HG02763 (cell line): ENCODE measurements around the gene INHA.

Experiments used
- ATAC-seq: cut with Tn5 transposase; IDR thresholded peaks from one replicate; pipeline ENCODE4 v1.9.1; 2021; ENCODE audit warnings: mild to moderate bottlenecking, moderate library complexity; ENCODE audit not compliant: unreplicated experiment

The INHA gene

GRCh38 chr2:219572237-219573001 lies at the start of gene INHA:
Gene INHA (plus strand): TSS chr2:219572310. CDS start chr2:219572375, 65 bp downstream.
- ATAC-seq = no peak

DNA sequence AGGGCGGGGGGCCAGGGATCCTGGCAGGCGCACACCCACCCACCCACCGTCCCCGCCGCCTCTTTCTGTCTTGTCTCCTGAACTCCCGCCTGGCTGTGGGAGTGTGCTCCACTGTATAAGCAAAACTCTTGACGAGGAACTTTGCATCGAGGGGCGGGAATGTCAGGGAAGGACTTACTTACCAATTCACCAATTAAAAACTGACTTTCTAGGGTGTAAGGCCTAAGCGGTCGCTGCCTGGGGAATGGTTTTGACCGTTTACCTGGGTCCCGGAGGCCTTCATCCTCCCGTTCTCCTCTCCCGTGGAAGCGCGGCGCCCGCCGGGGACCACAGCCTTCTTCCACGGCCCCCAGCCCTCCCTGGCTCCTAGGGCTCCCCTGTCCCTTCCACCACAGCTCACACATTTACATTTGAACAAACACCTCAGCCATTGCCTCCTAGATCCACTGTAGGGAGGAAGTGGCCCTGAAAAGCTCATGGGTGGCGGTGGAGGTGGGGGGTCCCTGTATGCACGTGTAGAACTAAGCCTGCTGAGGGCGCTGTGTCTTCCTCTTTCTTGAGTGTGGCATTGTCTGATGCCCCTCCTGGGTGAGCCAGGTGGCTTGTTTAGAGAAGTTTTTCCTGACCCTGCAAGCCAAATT lies 49.0 kb upstream of the INHA start:
- no peak for ATAC-seq

- ATAC-seq = no peak
These were observed 47.3 kb upstream of the INHA start for GRCh38 chr2:219524817-219525216.

GRCh38 chr2:219525533-219526232 lies 46.4 kb upstream of the INHA start:
- no peak for ATAC-seq

GRCh38 chr2:219526320-219527075 lies 45.6 kb upstream of the INHA start:
- no peak for ATAC-seq

GRCh38 chr2:219527076-219527394 lies 45.1 kb upstream of the INHA start:
- ATAC-seq = no peak

DNA sequence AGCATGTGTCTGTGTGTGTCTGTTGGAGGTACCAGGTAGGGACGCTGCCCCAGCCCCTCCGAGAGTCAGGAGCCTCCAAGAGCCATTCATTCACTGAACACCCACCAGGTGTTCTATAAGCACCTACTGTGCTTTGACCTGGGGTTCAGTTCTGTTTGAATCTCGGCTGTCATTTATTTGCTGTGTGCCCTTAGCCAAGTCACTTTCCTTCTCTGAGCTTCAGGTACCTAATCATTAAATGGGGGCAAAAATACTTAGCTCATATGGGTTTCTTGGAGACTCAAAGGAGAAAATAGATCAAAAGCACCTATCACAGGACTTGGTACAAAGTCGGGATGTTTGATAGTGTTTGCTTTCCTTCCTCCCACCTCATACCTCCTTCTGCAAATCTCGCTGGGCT lies 44.6 kb upstream of the INHA start:
- no peak for ATAC-seq

DNA sequence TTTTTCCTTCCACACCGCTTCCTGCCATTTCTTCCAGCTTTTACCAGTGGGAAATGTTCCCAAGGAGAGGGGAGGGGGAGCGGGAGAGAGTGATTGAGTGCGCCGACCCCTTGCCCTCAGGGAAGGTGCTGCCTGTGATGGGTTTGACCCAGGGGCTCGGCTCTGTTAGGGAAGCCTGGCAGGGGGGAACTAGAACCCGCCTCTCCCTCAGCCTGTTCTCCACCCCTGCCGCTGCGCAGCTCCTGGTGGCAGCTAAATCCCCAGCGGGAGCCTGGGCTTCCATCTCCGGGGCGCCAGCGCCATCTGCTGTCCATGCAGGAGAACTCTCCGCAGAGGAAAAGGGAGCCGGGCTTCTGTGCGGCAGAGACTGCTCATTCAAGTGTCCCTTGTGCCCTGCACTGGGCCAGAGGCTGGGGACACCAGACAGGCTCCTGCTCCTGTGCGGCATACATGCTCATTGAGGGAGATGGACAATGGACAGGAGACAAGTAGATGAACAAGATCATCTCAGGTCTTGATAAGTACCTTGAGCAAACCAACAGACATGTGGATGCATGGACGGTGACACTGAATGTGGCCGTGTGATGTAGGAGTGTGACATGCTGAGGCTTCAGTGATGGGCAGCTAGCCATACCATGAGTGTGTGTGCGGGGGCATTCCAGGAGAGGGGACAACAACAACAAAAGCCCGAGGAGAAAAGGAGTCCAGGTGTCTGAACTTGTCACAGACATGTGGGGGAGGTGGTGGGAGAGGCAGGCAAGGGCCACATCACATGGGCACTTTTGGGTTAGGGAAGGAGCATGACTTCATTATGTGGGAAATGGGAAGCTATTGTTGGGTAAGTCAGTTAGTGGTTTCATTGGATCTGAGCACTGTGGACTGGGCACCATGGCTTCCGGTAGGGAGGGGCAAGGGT lies 41.8 kb upstream of the INHA start:
- peak; percentile 63 for ATAC-seq

DNA sequence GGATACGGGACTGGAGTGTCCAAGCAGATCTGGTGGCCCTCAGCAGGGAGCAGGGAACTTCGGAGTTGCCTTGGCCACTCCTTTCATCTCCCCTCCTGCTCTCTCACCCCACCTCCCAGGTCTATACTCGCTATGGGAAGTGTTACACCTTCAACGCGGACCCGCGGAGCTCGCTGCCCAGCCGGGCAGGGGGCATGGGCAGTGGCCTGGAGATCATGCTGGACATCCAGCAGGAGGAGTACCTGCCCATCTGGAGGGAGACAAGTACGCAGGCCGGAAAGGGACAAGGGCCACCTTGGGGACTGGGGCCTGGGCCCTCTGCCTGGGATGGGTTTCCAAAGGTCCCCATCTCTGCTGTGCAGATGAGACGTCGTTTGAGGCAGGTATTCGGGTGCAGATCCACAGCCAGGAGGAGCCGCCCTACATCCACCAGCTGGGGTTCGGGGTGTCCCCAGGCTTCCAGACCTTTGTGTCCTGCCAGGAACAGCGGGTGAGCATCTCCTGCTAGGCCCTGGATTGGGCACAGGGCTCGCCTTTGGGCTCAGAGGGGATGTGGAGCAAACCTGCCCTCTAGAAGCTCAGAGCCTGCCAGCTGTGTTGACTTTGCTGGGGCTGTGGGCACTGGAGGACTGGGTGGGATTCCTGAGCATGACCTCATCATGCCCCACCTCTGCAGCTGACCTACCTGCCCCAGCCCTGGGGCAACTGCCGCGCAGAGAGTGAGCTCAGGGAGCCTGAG lies 40.3 kb upstream of the INHA start:
- no peak for ATAC-seq

DNA sequence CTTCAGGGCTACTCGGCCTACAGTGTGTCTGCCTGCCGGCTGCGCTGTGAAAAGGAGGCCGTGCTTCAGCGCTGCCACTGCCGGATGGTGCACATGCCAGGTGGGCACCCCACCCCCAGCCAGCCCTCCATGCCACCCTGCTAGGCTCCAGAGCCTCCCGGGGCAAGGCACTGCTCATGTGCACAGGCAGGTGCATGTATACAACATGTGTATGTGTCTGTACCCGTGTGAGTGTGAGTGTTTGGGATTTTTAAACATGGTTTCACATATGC lies 39.8 kb upstream of the INHA start:
- no peak for ATAC-seq

- no peak for ATAC-seq
These were observed 38.0 kb upstream of the INHA start for GRCh38 chr2:219533930-219534661.

GRCh38 chr2:219536425-219536824 lies 35.7 kb upstream of the INHA start:
- no peak for ATAC-seq

DNA sequence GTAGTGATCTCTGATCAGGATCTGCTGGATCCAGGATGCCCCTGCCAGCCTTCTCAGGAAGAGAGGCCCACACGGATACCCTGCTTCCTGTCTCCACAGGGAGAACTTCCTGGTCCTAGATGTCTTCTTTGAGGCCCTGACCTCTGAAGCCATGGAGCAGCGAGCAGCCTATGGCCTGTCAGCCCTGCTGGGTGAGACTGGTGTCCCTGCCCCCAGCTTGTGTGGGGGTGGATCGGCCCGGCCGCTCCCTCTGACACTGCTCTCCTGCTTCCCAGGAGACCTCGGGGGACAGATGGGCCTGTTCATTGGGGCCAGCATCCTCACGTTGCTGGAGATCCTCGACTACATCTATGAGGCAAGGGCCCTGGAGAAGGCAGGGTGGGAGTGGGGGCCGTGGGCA lies 35.1 kb upstream of the INHA start:
- no peak for ATAC-seq

DNA sequence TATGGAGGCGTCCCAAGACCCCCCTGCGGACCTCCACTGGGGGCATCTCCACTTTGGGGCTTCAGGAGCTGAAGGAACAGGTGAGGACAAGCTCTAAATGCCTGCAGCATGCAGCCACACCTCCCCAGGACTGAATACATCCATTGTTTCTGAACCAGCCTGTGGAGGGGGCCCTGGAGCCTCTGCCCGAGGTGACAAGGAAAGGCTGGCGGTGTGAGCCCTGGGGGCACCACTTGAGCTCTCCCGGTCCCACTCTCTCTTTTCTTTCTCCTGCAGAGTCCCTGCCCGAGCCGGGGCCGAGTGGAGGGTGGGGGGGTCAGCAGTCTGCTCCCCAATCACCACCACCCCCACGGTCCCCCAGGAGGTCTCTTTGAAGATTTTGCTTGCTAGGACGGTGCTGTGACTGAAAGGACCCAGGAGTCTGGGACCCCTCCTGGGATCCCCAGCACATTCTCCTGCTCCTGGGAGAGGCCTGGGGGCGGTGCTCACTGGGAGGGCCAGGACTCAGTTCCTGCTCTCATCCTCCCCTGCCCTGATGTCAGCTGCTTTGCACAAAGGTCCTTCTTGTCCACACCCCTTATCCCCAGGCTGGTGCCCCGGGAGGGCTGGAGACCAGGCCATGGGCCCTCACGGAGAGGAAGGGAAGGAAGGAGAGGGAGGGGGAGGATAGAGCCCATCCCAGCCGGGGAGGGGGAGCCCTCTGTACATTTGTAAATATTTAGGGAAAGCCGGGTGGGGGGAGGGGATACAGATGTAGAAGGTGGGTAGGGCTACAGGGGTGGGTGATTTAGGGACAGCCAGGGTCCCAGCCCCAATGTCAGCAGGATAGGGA lies 34.2 kb upstream of the INHA start:
- no peak for ATAC-seq

DNA sequence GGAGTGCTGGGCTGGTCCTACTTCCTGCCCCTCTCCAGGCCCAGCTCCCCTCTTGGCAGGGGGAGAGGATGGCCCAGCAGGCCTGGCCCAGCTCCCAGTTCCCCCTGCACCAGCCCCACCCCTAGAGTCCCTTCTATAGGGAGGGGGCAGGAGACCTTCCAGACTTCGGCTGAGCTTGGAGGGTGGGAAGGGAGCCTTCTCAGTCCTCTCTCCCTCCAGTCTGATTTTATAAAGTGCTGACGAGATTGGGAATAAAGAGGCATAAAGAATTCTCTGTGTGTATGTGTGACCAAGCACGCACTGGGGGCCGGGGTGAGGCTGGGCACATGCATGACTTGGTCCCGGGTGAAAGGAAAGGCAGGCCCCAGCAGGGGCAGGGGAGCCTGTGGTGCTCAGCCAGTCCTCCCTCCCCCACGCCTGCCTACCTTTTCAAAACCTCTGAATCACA lies 33.6 kb upstream of the INHA start:
- ATAC-seq = no peak

DNA sequence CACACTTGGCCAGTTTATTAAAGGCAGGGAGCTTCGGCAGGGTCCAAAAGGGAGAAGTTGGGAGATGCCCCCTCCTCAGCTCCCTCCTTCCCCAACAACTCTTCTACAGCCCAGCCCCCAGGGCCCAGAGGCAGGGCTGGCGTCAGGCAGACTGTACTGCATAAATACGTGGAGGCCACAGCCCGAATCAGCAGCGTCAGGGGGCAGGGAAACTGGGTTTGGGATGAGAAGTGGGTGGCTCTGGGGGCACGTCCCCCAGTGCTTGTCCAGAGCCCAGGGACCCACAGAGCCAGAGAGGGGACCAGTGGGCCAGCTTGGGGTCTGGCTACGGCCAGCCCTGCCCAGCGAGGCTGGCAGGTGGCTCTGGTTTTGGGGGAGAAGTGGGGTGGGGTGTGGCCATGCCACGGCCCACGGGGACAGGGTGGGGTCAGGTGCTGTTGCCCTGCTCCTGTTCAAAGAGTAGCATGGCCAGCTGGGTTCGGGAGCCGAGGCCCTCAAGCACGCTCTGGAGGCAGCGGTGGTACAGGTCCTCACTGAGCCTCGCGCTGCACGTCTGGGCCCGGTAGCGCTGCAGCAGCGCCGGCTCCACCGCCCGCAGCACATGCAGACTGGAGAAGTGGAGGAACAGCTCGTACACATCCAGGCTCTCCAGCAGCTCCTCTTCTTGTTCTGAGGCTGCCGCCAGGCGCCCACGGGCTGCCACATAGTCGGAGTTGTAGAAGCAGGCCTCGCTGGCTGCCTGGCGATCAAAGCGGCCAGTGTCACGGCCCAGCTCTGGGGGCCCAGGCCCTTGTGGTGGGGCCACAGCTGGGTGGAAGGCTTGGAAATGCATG lies 32.9 kb upstream of the INHA start:
- ATAC-seq = no peak

- ATAC-seq = no peak
These were observed 32.0 kb upstream of the INHA start for GRCh38 chr2:219539926-219540678.
